HEK293 (cell line): ENCODE results near the gene INTS2.

ENCODE experiments used
- CTCF ChIA-PET: fragments of 350-600 bp; formaldehyde crosslinking; extraction: SDS; loops from one replicate; lab custom pipeline; 2021; ENCODE audit warnings: antibody characterized with exemption; lab: Yijun Ruan, JAX
- POLR2A ChIA-PET: fragments of 300-600 bp; formaldehyde crosslinking; extraction: SDS; loops from one replicate; lab custom pipeline; 2020; ENCODE audit warnings: antibody characterized with exemption, inconsistent platforms; lab: Yijun Ruan, JAX
- H3K27ac ChIP-seq: fragments of 200-500 bp; sonication (Bioruptor generic); 2 replicates; pipeline ENCODE4 v1.5.1; 2014; ENCODE audit warnings: low read depth, low read length, control low read depth, inconsistent platforms; ENCODE audit errors: extremely low read depth
- H3K36me3 ChIP-seq, 2 experiments: fragments of 200-500 bp in 1 of 2; sonication (Bioruptor generic) in 1 of 2; 1 replicate in 1 of 2; 2 replicates in 1 of 2; pipeline ENCODE4 v1.5.1; 2014 to 2017; ENCODE audit warnings: inconsistent platforms in 2 of 2, low read length in 2 of 2; ENCODE audit not compliant: control insufficient read depth in 2 of 2, insufficient read depth in 1 of 2
- H3K4me1 ChIP-seq: fragments of 200-500 bp; sonication (Bioruptor generic); 2 replicates; pipeline ENCODE4 v1.5.1; 2014; ENCODE audit warnings: mild to moderate bottlenecking, low read length, inconsistent platforms; ENCODE audit not compliant: control insufficient read depth, insufficient read depth
- H3K4me3 ChIP-seq: 2 replicates; pipeline ENCODE4 v1.5.1; 2011; ENCODE audit warnings: low read depth, mild to moderate bottlenecking, control low read depth, low read length, moderate library complexity
- H3K9me3 ChIP-seq: fragments of 200-500 bp; sonication (Bioruptor generic); 2 replicates; pipeline ENCODE4 v1.5.1; 2014; ENCODE audit warnings: low read depth, low read length, inconsistent platforms; ENCODE audit not compliant: control insufficient read depth, insufficient read depth
- SETDB1 ChIP-seq: IDR thresholded peaks from one replicate; pipeline ENCODE4 v1.6.1; 2017; ENCODE audit warnings: mild to moderate bottlenecking, low read length, moderate library complexity, mixed read lengths; ENCODE audit not compliant: insufficient read length
- YY2 ChIP-seq: fragments of 450-650 bp; formaldehyde crosslinking; IDR thresholded peaks from 2 replicates; pipeline ENCODE4 v1.5.1; 2016; ENCODE audit warnings: missing biosample characterization, missing genetic modification characterization
- ZBTB7A ChIP-seq: fragments of 450-650 bp; formaldehyde crosslinking; IDR thresholded peaks from 2 replicates; pipeline ENCODE4 v1.5.1; 2016; ENCODE audit warnings: low read depth, missing biosample characterization, missing genetic modification characterization
- ZBTB8A ChIP-seq: fragments of 450-650 bp; formaldehyde crosslinking; IDR thresholded peaks from 2 replicates; pipeline ENCODE4 v1.5.1; 2016; ENCODE audit warnings: missing biosample characterization, missing genetic modification characterization
- ZFP3 ChIP-seq: fragments of 450-650 bp; formaldehyde crosslinking; IDR thresholded peaks from 2 replicates; pipeline ENCODE4 v1.5.1; 2016; ENCODE audit warnings: low read depth, missing biosample characterization, missing genetic modification characterization
- ZFP69B ChIP-seq: fragments of 450-650 bp; formaldehyde crosslinking; IDR thresholded peaks from 2 replicates; pipeline ENCODE4 v1.5.1; 2016; ENCODE audit warnings: missing biosample characterization, missing genetic modification characterization
- ZNF138 ChIP-seq: fragments of 450-650 bp; formaldehyde crosslinking; IDR thresholded peaks from 2 replicates; pipeline ENCODE4 v1.5.1; 2016; ENCODE audit warnings: missing biosample characterization, missing genetic modification characterization, borderline replicate concordance
- ZNF155 ChIP-seq: fragments of 450-650 bp; formaldehyde crosslinking; IDR thresholded peaks from 2 replicates; pipeline ENCODE4 v1.5.1; 2016; ENCODE audit warnings: missing biosample characterization, missing genetic modification characterization
- ZNF169 ChIP-seq: fragments of 450-650 bp; formaldehyde crosslinking; IDR thresholded peaks from 2 replicates; pipeline ENCODE4 v1.5.1; 2016; ENCODE audit warnings: missing biosample characterization, missing genetic modification characterization
- ZNF223 ChIP-seq: fragments of 450-650 bp; formaldehyde crosslinking; IDR thresholded peaks from 2 replicates; pipeline ENCODE4 v1.5.1; 2016; ENCODE audit warnings: missing biosample characterization, missing genetic modification characterization
- ZNF426 ChIP-seq: fragments of 450-650 bp; formaldehyde crosslinking; IDR thresholded peaks from 2 replicates; pipeline ENCODE4 v1.5.1; 2017; ENCODE audit warnings: missing biosample characterization, missing genetic modification characterization, mild to moderate bottlenecking, inconsistent platforms, moderate library complexity
- ZNF433 ChIP-seq: fragments of 450-650 bp; formaldehyde crosslinking; IDR thresholded peaks from 2 replicates; pipeline ENCODE4 v1.5.1; 2016; ENCODE audit warnings: missing biosample characterization, missing genetic modification characterization, low read depth
- ZNF548 ChIP-seq: fragments of 450-650 bp; formaldehyde crosslinking; IDR thresholded peaks from 2 replicates; pipeline ENCODE4 v1.5.1; 2016; ENCODE audit warnings: missing biosample characterization, missing genetic modification characterization
- ZNF555 ChIP-seq: fragments of 450-650 bp; formaldehyde crosslinking; conservative IDR thresholded peaks from 2 replicates; pipeline ENCODE4 v1.5.1; 2017; ENCODE audit warnings: missing biosample characterization, mild to moderate bottlenecking, missing genetic modification characterization, inconsistent platforms
- ZNF596 ChIP-seq: fragments of 450-650 bp; IDR thresholded peaks from 2 replicates; pipeline ENCODE4 v1.5.0; 2018; ENCODE audit warnings: missing biosample characterization, mild to moderate bottlenecking, missing genetic modification characterization, moderate library complexity
- ZNF701 ChIP-seq: fragments of 450-650 bp; formaldehyde crosslinking; IDR thresholded peaks from 2 replicates; pipeline ENCODE4 v1.5.1; 2016; ENCODE audit warnings: missing biosample characterization, missing genetic modification characterization
- ZNF777 ChIP-seq: fragments of 450-650 bp; formaldehyde crosslinking; IDR thresholded peaks from 2 replicates; pipeline ENCODE4 v1.5.1; 2017; ENCODE audit warnings: missing biosample characterization, missing genetic modification characterization, borderline replicate concordance
- ZNF843 ChIP-seq: fragments of 450-650 bp; formaldehyde crosslinking; IDR thresholded peaks from 2 replicates; pipeline ENCODE4 v1.5.1; 2016; ENCODE audit warnings: missing biosample characterization, missing genetic modification characterization
- TF ChIP-seq, protein P1 (sequence below): fragments of 450-650 bp; formaldehyde crosslinking; IDR thresholded peaks from 2 replicates; pipeline ENCODE4 v1.5.1; 2017; ENCODE audit warnings: missing biosample characterization, missing genetic modification characterization
- TF ChIP-seq, protein P2 (sequence below): fragments of 450-650 bp; formaldehyde crosslinking; IDR thresholded peaks from 2 replicates; pipeline ENCODE4 v1.5.1; 2016; ENCODE audit warnings: missing biosample characterization, missing genetic modification characterization
- TF ChIP-seq, protein P3 (sequence below): fragments of 450-650 bp; formaldehyde crosslinking; IDR thresholded peaks from 2 replicates; pipeline ENCODE4 v1.5.1; 2017; ENCODE audit warnings: missing biosample characterization, missing genetic modification characterization

Gene INTS2

DNA sequence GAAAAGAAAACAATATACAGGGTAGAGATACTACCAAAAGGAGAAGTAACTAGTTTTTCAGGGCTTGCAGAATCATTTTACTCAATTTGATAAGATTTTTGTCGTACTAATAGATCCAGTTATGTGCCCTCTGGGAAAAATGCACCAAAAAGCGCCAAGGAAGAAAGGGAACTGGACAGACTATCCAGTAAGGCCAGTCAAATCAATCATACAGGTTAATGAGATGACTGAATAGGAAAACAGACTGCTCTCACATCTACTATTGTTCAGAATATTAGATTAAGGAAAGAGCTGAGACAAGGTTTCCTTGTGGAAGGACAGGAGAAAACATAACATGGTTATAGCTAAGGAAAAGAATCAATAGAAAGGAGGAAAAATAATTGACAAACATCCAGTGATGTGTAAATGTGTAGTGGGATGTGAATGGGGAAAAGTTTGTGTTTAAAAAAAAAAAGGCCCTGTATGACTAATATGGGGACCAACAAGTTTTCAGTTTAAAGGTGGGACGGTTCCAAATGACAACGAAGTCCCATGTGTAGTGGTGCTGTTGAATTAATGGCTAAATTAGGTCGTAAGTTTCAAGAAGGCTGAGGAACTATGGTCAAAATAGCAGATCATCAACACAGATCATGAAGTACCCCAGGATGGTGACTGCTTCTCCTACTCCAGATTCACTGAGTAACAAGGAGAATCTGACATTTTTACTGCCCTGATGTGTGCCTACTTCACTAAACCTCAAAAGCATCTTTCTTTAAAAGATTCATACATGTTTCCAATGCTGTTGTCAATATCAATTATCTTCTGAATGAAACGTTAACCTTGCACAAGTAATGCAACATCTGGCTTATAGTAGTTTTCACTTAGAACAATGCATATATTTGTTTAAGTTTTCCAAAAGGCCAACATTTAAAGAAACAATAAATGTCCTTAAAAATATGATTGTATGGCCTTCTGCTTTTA, 105.2 kb downstream of the INTS2 start:
- no peak overlapping the region for H3K27ac ChIP-seq
- H3K4me1 ChIP-seq, result no peaks in the 10 kb centered on the region
- no peak overlapping the region for H3K4me3 ChIP-seq
- peaks cover 26 to 28% of the 10 kb centered on the region in 2 experiments for H3K36me3 ChIP-seq
- no peaks in the 10 kb centered on the region for H3K9me3 ChIP-seq
- no peak for TF ChIP-seq ZBTB8A (tag by site-specific recombination)
- TF ChIP-seq, protein P1, sequence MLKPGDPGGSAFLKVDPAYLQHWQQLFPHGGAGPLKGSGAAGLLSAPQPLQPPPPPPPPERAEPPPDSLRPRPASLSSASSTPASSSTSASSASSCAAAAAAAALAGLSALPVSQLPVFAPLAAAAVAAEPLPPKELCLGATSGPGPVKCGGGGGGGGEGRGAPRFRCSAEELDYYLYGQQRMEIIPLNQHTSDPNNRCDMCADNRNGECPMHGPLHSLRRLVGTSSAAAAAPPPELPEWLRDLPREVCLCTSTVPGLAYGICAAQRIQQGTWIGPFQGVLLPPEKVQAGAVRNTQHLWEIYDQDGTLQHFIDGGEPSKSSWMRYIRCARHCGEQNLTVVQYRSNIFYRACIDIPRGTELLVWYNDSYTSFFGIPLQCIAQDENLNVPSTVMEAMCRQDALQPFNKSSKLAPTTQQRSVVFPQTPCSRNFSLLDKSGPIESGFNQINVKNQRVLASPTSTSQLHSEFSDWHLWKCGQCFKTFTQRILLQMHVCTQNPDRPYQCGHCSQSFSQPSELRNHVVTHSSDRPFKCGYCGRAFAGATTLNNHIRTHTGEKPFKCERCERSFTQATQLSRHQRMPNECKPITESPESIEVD (tag by site-specific recombination), result no peak
- TF ChIP-seq ZFP69B (tag by site-specific recombination), result no peak
- no peak for TF ChIP-seq ZNF138 (tag by site-specific recombination)
- no peak for TF ChIP-seq ZFP3 (tag by site-specific recombination)
- no peak for TF ChIP-seq YY2 (tag by site-specific recombination)
- TF ChIP-seq, protein P2, sequence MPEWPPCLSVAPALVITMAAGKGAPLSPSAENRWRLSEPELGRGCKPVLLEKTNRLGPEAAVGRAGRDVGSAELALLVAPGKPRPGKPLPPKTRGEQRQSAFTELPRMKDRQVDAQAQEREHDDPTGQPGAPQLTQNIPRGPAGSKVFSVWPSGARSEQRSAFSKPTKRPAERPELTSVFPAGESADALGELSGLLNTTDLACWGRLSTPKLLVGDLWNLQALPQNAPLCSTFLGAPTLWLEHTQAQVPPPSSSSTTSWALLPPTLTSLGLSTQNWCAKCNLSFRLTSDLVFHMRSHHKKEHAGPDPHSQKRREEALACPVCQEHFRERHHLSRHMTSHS (tag by site-specific recombination), result no peak
- TF ChIP-seq ZNF548 (tag by site-specific recombination), result no peak
- no peak for TF ChIP-seq ZNF169 (tag by site-specific recombination)
- TF ChIP-seq ZNF555 (tag by site-specific recombination), result no peak
- no peak for TF ChIP-seq ZNF155 (tag by site-specific recombination)
- no peak for TF ChIP-seq SETDB1
- TF ChIP-seq ZNF223 (tag by site-specific recombination), result no peak
- TF ChIP-seq, protein P3, sequence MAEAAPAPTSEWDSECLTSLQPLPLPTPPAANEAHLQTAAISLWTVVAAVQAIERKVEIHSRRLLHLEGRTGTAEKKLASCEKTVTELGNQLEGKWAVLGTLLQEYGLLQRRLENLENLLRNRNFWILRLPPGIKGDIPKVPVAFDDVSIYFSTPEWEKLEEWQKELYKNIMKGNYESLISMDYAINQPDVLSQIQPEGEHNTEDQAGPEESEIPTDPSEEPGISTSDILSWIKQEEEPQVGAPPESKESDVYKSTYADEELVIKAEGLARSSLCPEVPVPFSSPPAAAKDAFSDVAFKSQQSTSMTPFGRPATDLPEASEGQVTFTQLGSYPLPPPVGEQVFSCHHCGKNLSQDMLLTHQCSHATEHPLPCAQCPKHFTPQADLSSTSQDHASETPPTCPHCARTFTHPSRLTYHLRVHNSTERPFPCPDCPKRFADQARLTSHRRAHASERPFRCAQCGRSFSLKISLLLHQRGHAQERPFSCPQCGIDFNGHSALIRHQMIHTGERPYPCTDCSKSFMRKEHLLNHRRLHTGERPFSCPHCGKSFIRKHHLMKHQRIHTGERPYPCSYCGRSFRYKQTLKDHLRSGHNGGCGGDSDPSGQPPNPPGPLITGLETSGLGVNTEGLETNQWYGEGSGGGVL (tag by site-specific recombination), result no peak
- no peak for TF ChIP-seq ZBTB7A (tag by site-specific recombination)
- CTCF ChIA-PET, result interaction anchor here (0.6 to 0.7 kb wide), 2 partner anchors 14 kb away, joined by 3 read pairs; no protein-coding TSS in a partner anchor
- POLR2A ChIA-PET, result no interaction called here

DNA sequence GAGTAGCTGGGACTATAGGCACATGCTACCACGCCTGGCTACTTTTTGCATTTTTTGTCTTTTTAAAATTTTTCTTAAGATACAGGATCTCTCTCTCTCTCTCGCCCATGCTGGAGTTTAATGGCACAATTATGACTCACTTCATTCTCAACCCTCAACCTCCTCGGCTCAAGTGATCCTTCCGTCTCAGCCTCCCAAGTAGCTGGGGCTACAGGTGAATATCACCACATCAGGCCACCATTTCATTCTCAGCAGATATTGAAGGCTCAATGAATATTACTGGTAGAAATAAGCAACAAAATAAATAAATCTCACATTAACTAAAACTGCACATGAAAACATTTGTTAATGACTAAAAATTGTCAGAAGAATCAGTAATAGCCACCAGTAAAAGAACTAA, 106.1 kb downstream of the INTS2 start:
- no peak for TF ChIP-seq ZNF701 (tag by site-specific recombination)
- TF ChIP-seq ZNF433 (tag by site-specific recombination), result no peak
- no peak for TF ChIP-seq ZNF426 (tag by site-specific recombination)
- TF ChIP-seq ZNF596 (tag by site-specific recombination), result no peak
- no peak for TF ChIP-seq ZNF843 (tag by site-specific recombination)
- TF ChIP-seq ZNF777, result no peak
- peaks cover 21 to 25% of the 10 kb centered on the region in 2 experiments for H3K36me3 ChIP-seq
- ChIA-PET CTCF (interaction anchor here (0.7 kb wide), 2 partner anchors 14 to 88 kb away, joined by 3 read pairs; no protein-coding TSS in a partner anchor), POLR2A (no interaction called here)
- no peaks in the 10 kb centered on the region for H3K4me1 ChIP-seq
- no peak overlapping the region for H3K27ac ChIP-seq
- no peaks in the 10 kb centered on the region for H3K9me3 ChIP-seq
- no peak overlapping the region for H3K4me3 ChIP-seq
